Measurements from ENCODE around the gene MAP2K2.

The MAP2K2 gene

DNA sequence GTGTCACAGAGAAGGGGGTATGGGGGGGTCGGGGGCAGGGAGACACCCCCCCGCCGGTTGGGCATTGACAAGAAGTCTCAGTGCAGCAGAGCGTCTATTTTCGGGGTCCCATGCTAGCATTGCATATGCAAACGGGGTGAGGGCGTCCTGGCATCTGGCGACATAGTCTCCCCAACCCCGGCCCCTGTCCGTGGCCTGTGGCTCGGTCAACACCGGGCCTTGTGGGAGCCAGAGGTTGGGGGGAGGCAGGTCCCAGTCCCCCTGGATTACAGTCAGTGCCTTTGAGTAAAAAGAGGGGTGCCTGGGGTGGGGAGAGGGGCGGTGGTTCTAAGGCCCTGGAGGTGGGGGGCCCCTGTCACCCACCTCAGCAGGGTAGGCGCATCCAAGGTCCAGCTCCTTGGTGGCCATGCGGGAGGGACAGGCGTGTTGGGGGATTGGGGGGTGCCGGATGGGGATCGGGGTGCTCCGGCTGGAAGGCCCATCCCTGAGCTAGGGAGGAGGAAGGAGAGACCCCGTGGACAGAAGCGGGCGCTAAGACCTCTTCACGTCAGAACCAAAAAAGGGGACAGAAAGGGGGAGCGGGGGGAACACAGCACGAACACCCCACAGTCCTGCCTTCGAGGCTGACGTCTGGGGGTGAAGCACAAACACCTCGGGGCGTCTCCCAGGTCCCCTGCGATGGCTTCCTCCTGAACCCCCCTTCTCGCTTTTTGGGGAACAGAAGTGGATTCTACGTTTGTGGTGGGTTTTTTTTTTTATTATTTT, 78.1 kb downstream of the MAP2K2 start:
- Mint-ChIP-seq H3K27me3 (no peaks in the 10 kb centered on the region), H3K4me1 (peaks cover 27% of the 10 kb centered on the region), H3K36me3 (ENCODE audit: insufficient read depth) (peaks cover 60% of the 10 kb centered on the region), H3K27ac (ENCODE audit: low read depth) (peak overlapping the region; percentile 95), H3K9me3 (no peaks in the 10 kb centered on the region), H3K4me3 (peak overlapping the region; percentile 37)
- DNase-seq (ENCODE audit: low spot score in 2 of 2) (no peak), ATAC-seq (replicated peaks; ENCODE audit: extremely low read depth, poor library complexity, severe bottlenecking) (no peak)

DNA sequence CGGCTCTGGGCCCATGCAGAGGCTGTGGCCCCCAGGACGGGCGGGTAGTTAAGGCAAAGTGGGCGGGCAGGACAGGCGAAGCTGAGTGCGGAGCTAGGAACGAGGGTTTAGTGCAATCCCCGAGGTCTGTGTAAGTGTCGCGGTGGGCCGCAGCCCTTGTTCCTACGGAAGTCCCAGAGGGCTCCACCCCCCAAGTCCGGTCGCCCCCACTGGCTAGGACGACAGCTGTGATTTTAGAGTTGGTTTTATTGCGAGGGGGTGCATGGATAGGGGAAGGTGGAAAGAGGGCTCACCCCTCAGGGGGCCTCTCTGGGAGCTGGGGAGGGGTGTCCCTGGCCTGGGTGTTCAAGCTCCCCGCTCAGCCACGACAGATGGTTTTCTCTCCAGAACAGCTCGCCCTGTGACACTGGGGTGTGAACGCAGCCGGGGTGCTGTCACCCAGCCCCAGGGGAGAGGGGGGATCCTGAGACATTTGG, 78.9 kb downstream of the MAP2K2 start:
- Mint-ChIP-seq H3K36me3 (ENCODE audit: insufficient read depth) (peaks cover 61% of the 10 kb centered on the region), H3K4me3 (no peak overlapping the region), H3K9me3 (no peaks in the 10 kb centered on the region), H3K4me1 (peaks cover 20% of the 10 kb centered on the region), H3K27ac (ENCODE audit: low read depth) (peak overlapping the region; percentile 95), H3K27me3 (no peaks in the 10 kb centered on the region)
- ATAC-seq (replicated peaks; ENCODE audit: extremely low read depth, poor library complexity, severe bottlenecking) (no peak), DNase-seq (ENCODE audit: low spot score in 2 of 2) (no peak)

DNA sequence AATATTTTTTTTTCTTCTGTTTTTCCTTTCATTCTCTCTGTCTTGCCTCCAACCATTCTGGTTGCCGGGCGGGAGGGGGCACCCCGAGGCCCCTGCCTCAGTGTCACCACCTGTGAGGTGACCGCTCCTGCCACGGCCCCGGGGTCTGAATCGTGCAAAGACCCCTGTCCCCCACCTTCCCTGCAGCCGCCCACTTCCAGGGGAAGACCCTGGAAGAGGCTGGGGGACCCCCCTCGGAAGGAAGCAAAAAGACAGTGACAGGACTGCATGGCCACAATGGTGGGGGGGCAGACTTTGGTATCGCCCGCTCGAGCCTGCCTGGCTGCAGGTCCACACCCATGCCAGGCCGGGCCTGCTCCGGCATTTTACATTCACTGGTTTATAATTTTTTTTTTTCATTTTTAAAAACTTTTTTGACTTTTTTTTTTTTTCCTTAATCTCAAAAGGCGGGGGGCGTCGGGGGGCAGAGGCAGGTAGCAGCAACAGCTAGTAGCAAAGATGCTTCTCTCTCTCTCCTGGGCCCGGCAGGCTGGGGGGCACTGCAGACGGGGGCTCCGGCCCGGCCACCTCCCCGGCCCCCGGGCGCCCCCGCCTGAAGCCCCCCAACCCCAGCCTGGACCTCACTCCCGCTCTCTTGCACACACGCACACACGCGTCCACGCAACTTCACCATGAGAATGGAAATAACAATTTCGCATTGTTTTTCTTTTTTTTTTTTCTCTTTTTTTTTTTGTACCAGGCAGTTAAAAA, 79.8 kb downstream of the MAP2K2 start:
- ATAC-seq (replicated peaks; ENCODE audit: extremely low read depth, poor library complexity, severe bottlenecking) (no peak), DNase-seq (ENCODE audit: low spot score in 2 of 2) (no peak)
- Mint-ChIP-seq H3K4me1 (peaks cover 11% of the 10 kb centered on the region), H3K36me3 (ENCODE audit: insufficient read depth) (peaks cover 55% of the 10 kb centered on the region), H3K9me3 (no peaks in the 10 kb centered on the region), H3K27me3 (no peaks in the 10 kb centered on the region), H3K27ac (ENCODE audit: low read depth) (peak overlapping the region; percentile 53), H3K4me3 (no peak overlapping the region)

DNA sequence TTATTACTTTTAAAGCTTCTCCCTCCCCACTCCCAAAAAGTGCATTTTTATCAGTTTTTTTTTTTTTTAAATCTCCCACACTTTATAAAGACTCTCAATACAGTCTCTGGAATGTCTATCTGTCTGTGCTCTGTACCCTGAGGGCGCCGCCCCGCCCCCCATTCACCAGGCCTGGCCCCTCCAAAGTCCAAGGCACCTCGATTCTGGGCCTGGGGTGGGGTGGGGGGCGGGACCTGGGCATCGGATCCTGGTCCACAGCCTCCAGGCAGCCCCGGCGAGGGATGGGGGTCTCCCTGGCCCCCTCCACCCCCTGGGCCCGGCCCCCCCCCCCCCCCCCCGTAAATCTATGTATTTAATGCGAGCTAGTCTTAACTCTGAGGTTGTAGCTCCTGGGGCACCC, 80.5 kb downstream of the MAP2K2 start:
- H3K36me3 Mint-ChIP-seq (ENCODE audit: insufficient read depth) = peaks cover 50% of the 10 kb centered on the region
- no peak overlapping the region for H3K27ac Mint-ChIP-seq (ENCODE audit: low read depth)
- DNase-seq (ENCODE audit: low spot score in 2 of 2) (no peak), ATAC-seq (replicated peaks; ENCODE audit: extremely low read depth, poor library complexity, severe bottlenecking) (no peak)
- H3K9me3 Mint-ChIP-seq = no peaks in the 10 kb centered on the region
- H3K4me3 Mint-ChIP-seq = no peak overlapping the region
- H3K4me1 Mint-ChIP-seq = peaks cover 8% of the 10 kb centered on the region
- no peaks in the 10 kb centered on the region for H3K27me3 Mint-ChIP-seq

DNA sequence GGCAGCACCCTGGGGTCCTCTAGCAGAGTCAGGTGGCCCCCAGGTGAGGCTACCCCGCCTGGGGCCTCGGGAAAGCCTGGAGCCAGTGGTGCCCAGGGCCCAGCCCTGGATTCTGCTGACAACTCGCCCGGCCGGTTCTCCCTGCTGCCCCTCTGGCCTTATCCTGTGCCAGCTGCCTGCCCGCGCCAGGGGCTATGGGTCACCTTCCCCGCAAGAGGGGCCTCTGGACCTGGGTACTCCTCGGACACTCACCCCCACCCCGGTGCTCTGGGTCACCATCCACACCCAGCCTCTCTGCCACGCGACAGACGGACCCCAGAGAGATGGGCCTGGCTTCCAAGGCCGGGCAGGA, 81.2 kb downstream of the MAP2K2 start:
- no peak overlapping the region for H3K27ac Mint-ChIP-seq (ENCODE audit: low read depth)

DNA sequence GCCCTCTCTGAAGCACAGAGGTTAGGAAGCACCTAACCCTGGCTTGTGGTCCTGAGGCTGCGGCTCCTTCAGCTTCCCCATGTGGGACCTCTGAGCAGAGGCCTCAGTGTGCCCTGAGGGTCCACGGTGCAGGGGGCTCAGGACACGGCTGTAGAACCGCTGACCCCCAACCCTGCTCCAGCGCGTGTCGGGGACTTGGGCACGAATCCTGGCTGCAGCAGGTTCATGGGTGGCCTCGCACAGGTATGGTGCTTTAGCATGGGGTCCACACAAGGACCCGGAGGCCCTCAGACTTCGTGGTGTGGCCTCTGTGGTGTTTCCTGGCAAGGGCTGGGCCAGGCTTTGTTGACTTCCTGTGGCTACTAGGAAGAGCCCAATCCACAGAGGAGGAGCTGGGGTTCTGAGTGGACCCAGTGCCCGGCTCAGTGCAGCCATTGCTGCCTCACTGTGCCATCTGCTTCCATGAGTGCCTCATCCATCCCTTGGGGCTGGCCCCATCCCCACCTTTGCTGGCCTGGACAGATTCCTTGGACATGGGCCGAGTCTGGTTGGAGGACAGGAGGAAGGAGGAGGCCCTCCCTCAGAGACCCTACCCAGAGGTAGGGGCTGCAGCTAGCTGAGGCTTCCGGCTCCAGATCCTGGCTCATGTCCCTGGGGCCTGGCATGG, 81.7 kb downstream of the MAP2K2 start:
- Mint-ChIP-seq H3K4me1 (peaks cover 8% of the 10 kb centered on the region), H3K4me3 (no peak overlapping the region), H3K27me3 (no peaks in the 10 kb centered on the region), H3K36me3 (ENCODE audit: insufficient read depth) (peaks cover 49% of the 10 kb centered on the region), H3K27ac (ENCODE audit: low read depth) (no peak overlapping the region), H3K9me3 (no peaks in the 10 kb centered on the region)
- ATAC-seq (replicated peaks; ENCODE audit: extremely low read depth, poor library complexity, severe bottlenecking) = no peak
- no peak for DNase-seq (ENCODE audit: low spot score in 2 of 2)

More for the DNA sequence above, 81.2 kb downstream of the MAP2K2 start:
- Mint-ChIP-seq H3K36me3 (ENCODE audit: insufficient read depth) (peaks cover 48% of the 10 kb centered on the region), H3K4me1 (peaks cover 8% of the 10 kb centered on the region), H3K4me3 (no peak overlapping the region), H3K9me3 (no peaks in the 10 kb centered on the region), H3K27me3 (no peaks in the 10 kb centered on the region)
- ATAC-seq (replicated peaks; ENCODE audit: extremely low read depth, poor library complexity, severe bottlenecking) (no peak), DNase-seq (ENCODE audit: low spot score in 2 of 2) (no peak)
